HG03066 (cell line): Measurements from ENCODE around the gene ATP6V1C2.

Source experiments
- ATAC-seq: cut with Tn5 transposase; IDR thresholded peaks from one replicate; pipeline ENCODE4 v1.9.1; 2021; ENCODE audit warnings: low read depth; ENCODE audit not compliant: unreplicated experiment

Gene ATP6V1C2

GRCh38 chr2:10722252-10722825 is 909 bp downstream of the ATP6V1C2 start:
- ATAC-seq = no peak

DNA sequence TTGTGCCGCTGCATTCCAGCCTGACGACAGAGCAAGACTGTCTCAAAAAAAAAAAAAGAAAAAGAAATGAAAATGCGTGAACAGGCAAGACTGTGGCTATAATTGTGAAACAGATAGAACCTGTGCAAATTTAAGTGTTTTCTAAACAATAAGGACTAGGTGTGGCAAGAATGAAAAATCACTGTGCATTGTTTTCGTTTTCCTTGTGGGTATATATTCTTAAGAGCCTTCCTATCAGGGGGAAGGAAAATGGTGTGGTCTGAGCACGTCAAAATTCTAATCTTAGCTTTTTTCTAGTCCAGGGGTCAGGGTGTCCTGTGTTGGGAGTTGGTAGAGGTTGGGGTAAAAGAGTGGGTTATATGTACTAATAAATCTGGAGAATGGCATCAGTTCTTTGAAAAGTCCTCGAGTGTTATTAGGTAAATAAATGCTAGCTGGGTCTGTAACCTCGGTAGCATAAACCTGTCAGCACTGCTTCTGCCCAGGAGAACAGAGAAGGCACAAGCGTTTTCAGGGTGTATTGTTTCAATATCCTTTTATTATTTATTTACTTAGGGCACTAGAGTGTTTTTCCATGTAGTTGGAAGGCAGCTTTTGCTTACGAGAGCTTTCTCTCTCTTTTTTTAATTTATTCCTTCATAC is 11.6 kb downstream of the ATP6V1C2 start:
- ATAC-seq = no peak

DNA sequence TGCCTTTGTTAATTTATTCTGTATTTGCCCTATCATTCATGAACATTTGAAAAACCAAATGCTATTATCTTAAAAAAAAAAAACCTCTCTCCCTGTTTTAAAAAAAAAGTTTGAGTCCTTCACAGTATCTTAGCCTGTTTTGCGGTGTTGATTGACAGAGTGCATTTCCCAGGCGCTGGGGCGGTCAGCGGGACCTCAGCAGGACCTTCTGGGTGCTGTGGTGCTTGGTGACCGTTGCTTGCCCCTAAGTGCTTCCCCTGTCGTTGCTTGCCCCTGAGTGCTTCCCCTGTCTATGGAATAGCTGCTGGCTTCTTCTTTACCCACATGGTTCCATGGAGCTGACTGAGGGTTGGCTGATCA is 12.1 kb downstream of the ATP6V1C2 start:
- no peak for ATAC-seq

- no peak for ATAC-seq
Measured at GRCh38 chr2:10733980-10734379, 12.6 kb downstream of the ATP6V1C2 start.

DNA sequence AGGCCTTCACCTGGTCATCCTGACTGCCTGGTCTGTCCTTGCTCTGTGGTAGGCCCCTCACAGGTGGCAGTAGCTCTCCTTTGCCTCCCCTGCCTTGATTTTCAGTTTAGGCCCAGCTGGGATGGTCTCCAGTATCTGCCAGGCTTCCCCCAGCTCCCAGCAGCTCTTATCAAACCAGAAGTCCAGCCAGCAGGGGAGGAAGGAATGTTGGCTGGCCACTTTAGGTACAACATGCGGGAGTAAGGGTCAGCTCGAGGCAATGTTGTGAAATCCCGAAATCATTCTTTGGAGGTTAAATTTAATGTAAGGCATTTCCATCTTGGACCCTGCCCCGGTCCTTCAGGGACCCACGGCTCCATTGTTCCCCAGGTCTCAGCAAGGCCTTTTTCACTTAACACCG is 16.8 kb downstream of the ATP6V1C2 start:
- ATAC-seq = no peak

DNA sequence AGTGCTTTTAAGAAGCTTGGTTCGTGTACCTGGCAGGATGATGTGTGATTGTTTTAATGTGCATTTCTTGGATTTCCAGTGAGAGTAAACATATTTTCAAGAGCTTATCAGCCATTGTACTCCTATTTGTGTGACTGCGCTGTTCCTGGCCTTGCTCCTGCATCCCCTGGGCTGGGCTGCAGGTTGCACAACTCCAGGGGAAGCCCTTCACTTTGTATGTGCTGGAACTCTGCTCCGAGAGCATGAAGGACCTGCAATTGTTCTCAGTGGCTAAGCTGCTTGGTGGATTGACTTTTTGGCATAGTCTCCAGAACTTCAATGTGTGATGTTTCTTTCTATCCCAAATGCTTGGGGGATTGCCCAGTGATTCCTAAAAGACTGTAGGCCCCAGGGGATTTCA is 18.8 kb downstream of the ATP6V1C2 start:
- no peak for ATAC-seq

- no peak for ATAC-seq
Measured at GRCh38 chr2:10741139-10741538, 19.7 kb downstream of the ATP6V1C2 start.

DNA sequence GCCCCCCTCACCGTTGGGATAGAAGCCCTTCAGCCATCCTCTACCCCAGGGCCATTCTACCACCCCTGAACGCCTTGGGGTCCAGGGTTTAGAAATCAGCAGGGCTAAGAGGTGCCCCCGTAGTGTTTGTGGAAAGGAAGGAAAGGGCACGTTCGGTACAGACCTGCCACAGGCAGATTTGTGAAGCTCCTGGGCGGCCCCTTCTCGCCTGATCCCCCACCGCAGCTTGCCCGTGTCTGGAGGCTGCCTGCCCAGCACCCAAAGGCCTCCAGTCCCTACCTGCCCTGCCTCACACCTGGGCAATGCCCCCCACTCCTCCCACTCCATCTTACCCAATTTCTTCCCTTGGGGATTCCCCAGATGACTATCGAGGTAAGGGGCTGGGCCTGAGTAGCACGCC is 21.2 kb downstream of the ATP6V1C2 start:
- no peak for ATAC-seq

DNA sequence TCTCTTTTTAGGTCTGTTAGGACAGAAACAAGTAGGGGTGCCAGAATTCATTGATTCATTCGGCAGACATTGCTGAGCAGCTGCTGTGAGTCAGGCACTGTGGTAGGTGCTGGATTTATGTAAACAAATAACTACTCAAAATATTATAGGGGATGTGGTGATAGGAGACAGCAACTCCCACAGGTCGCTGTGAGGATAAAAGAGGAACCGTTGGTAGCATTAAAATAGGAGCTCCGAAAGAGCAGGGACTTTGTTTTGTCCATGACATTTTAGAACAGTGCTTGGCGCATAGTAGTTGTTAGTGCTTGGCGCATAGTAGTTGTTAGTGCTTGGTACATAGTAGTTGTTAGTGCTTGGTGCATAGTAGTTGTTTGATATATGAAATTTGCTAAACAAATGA is 29.2 kb downstream of the ATP6V1C2 start:
- no peak for ATAC-seq

GRCh38 chr2:10752236-10752635 is 30.8 kb downstream of the ATP6V1C2 start:
- no peak for ATAC-seq

- ATAC-seq = no peak
Measured at GRCh38 chr2:10753156-10753555, 31.7 kb downstream of the ATP6V1C2 start.

- no peak for ATAC-seq
Measured at GRCh38 chr2:10753876-10754275, 32.4 kb downstream of the ATP6V1C2 start.

DNA sequence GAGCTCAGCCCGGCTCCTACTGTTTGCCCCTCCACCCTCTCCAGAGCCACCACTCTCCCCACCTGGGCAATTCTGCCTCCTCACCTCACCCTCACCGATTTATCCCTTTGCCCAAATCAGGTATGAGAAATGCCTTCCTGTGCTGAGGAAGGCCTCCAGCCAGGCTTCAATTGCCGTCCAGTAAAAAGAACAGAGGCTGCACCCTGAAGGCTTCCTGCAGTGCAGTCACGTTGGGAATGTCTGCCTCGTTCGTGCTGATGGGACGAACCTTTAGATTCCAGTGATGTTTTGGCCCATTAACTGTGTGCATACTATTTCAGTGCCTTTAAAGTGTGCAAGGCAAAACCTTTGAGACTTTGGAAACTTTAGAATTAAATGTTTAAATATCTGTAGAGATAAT is 34.2 kb downstream of the ATP6V1C2 start:
- ATAC-seq = no peak

GRCh38 chr2:10757814-10758286 is 36.4 kb downstream of the ATP6V1C2 start:
- ATAC-seq = no peak

DNA sequence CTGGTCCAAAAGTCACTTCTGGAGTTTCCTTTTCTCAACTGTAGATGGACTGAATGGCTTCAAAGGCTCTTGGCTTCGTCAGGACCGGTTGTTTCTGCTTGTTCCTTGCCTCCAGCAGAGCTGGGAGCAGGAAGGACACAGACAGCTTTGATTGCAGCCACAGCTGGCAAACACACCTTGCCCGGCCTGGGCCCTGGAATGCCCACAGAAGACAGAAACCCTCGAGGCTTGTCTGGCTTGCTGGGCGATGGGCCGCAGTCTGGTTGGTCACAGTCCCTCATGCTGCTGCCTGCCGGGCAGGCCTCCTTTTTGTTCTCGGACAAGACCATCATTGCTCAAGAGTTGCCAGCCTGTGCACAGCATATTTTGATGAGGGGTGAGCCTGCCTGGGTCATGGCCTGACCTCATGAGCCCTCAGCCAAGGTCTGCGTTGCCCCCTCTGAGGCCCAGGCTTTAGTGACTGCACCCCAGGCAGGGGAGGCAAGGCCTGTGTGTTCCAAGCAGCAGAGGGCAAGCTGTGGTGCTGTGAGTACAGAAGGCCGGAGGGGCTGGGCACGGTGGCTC is 37.8 kb downstream of the ATP6V1C2 start:
- no peak for ATAC-seq

DNA sequence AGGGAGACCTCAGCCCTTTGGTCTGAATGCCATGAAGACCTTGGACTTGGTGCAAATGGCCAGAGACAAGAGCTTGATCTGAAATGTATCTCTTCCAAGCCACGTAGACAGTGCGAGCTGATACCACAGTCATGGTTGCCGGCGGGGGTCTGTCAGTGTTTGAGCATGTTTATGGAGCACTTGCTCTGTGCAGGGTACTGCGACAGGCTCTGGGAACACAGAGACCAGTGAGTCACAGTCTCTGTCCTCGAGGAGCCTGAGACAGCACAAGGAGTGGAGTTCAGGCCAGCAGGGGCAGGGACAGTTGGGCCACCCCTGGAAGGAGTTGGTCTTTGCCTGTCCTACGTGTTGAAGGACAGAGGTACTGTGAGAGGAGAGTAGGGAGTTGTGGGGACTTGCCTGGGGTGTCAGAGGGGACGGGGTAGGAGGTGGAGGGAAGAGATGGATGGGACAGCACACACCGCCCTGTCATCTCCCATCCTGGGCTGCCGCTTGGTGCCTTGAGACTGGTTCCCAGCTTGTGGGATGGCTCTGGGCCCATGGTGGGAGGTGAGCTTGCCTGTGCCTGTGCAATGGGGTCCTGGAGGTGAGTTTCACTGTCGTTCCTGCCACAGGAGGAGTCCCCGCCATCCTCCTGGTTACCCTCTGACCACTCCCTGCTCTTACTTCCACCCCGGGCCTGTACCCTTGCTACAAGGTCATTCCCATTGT is 39.5 kb downstream of the ATP6V1C2 start:
- no peak for ATAC-seq

- no peak for ATAC-seq
Measured at GRCh38 chr2:10761591-10761990, 40.2 kb downstream of the ATP6V1C2 start.

GRCh38 chr2:10762651-10763460 is 41.4 kb downstream of the ATP6V1C2 start:
- no peak for ATAC-seq

DNA sequence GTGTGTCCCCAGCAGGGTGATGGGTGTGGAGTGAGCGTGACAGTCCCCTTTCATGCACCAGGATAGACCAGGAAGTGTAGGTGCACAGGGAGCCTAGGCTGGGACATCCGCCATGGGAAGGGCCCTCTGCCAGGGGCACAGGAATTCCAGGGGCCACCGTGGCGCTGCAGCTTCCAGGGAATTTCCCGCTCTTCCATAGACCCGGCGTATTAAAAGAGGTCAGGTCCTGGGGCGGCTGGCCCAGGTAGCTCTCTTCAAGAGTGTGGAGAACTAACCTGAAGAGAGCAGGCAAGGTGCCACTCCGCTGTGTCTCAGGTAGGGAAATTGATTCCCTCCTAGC is 42.0 kb downstream of the ATP6V1C2 start:
- no peak for ATAC-seq

DNA sequence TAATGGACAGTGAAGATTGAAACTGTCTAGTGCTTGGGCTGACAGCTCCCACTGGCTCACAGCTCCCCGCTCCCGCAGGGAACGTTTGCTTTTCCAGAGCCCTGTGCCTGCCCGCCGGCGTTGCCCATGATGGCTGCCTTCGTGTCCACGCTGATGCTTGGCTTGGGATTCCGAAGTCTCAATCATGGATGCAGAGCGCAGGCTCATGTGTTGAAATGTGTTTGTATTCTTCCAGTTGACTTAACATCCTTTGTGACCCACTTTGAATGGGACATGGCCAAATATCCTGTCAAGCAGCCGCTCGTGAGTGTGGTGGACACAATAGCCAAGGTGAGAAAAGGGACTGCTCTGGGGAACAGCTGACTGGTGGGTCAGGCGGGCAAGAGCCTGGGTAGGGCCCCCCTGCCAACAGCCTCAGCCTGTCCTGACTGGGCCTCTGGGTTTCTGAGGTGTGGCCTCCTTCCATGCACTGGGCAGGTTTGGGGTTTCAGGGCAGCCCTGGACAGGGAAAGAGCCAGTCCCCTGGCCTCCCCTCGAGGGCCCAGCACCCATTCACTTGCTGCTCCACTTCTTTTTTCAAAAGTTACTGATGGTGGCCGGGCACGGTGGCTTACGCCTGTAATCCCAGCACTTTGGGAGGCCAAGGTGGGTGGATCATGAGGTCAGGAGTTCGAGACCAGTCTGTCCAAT is 42.8 kb downstream of the ATP6V1C2 start:
- ATAC-seq = no peak
